GM23338 (cell line): ENCODE measurements around the gene ORAI1. TPM values are rescaled to one million over a fixed set of nuclear protein-coding genes. Genes with fewer than 3 reads are reported as not detected.

Experiments used
- ATAC-seq: fragments of 200-7000 bp; cut with Tn5 transposase; 3 replicates; pipeline ENCODE4 v1.9.1; 2020
- DNase-seq: peaks from one replicate; pipeline ENCODE4 v3.0.0-alpha.2; 2015; ENCODE audit warnings: low spot score
- H2AFZ ChIP-seq: fragments of 200-600 bp; sonication (generic); 2 replicates; pipeline ENCODE4 v1.8.0; 2016; ENCODE audit warnings: antibody characterized with exemption, mild to moderate bottlenecking, moderate library complexity
- H3F3A ChIP-seq: fragments of 200-600 bp; sonication (generic); replicated peaks from 2 replicates; pipeline ENCODE4 v1.8.0; 2017; ENCODE audit warnings: antibody characterized with exemption, mixed run types, low read depth
- H3K27ac ChIP-seq: fragments of 200-600 bp; sonication (generic); 2 replicates; pipeline ENCODE4 v1.6.1; 2016; ENCODE audit warnings: low read depth
- H3K27me3 ChIP-seq: fragments of 200-600 bp; sonication (generic); 2 replicates; pipeline ENCODE4 v1.8.0; 2016; ENCODE audit warnings: mild to moderate bottlenecking, mixed run types, moderate library complexity; ENCODE audit not compliant: insufficient read depth
- H3K36me3 ChIP-seq: fragments of 200-600 bp; sonication (generic); 2 replicates; pipeline ENCODE4 v1.8.0; 2016; ENCODE audit warnings: mild to moderate bottlenecking; ENCODE audit not compliant: insufficient read depth
- H3K4me1 ChIP-seq: fragments of 200-600 bp; sonication (generic); 2 replicates; pipeline ENCODE4 v1.8.0; 2016; ENCODE audit warnings: mild to moderate bottlenecking, moderate library complexity; ENCODE audit not compliant: insufficient read depth
- H3K4me2 ChIP-seq: fragments of 200-600 bp; sonication (generic); 2 replicates; pipeline ENCODE4 v1.7.1; 2017; ENCODE audit warnings: mixed run types
- H3K4me3 ChIP-seq: fragments of 200-600 bp; sonication (generic); 2 replicates; pipeline ENCODE4 v1.6.1; 2016; ENCODE audit warnings: mixed run types
- H3K79me2 ChIP-seq: fragments of 200-600 bp; sonication (generic); replicated peaks from 2 replicates; pipeline ENCODE4 v1.8.0; 2017; ENCODE audit warnings: mild to moderate bottlenecking; ENCODE audit not compliant: insufficient read depth
- H3K9me2 ChIP-seq: fragments of 200-600 bp; sonication (generic); 2 replicates; pipeline ENCODE4 v1.8.0; 2017; ENCODE audit not compliant: insufficient read depth
- H4K20me1 ChIP-seq: fragments of 200-600 bp; sonication (generic); replicated peaks from 2 replicates; pipeline ENCODE4 v1.8.0; 2017; ENCODE audit warnings: mild to moderate bottlenecking; ENCODE audit not compliant: insufficient read depth
- H3K27ac Mint-ChIP-seq: 2 replicates; pipeline ENCODE4 v1.8.0; 2020; ENCODE audit warnings: inconsistent platforms, mild to moderate bottlenecking, moderate library complexity, mixed read lengths
- H3K27me3 Mint-ChIP-seq: 3 replicates; pipeline ENCODE4 v1.8.0; 2022; ENCODE audit warnings: low read depth, mild to moderate bottlenecking, moderate library complexity, mixed read lengths, inconsistent platforms; ENCODE audit not compliant: insufficient read depth, poor library complexity
- H3K36me3 Mint-ChIP-seq: 3 replicates; pipeline ENCODE4 v1.8.0; 2021; ENCODE audit warnings: low read depth, mild to moderate bottlenecking, inconsistent platforms, moderate library complexity, mixed read lengths
- H3K4me1 Mint-ChIP-seq: 3 replicates; pipeline ENCODE4 v1.8.0; 2020; ENCODE audit warnings: mild to moderate bottlenecking, inconsistent platforms, mixed read lengths
- H3K4me3 Mint-ChIP-seq: 3 replicates; pipeline ENCODE4 v1.8.0; 2021; ENCODE audit warnings: moderate library complexity, mild to moderate bottlenecking, inconsistent platforms, mixed read lengths
- H3K9me3 Mint-ChIP-seq: 3 replicates; pipeline ENCODE4 v1.8.0; 2020; ENCODE audit warnings: moderate library complexity, mild to moderate bottlenecking, inconsistent platforms, mixed read lengths
- CREB1 ChIP-seq: fragments of 250-450 bp; sonication (Bioruptor Pico); IDR thresholded peaks from 2 replicates; pipeline ENCODE4 v1.5.0; 2020; ENCODE audit warnings: low read depth, mild to moderate bottlenecking, moderate library complexity
- CTCF ChIP-seq, 2 experiments: fragments of 200-600 bp in 1 of 2; sonication (generic) in 1 of 2; conservative IDR thresholded peaks; 2 replicates each; pipeline versions ENCODE4 v1.5.1 to v1.6.1; 2016 to 2017; ENCODE audit warnings: antibody characterized with exemption in 2 of 2, low read depth in 2 of 2, mild to moderate bottlenecking in 2 of 2, moderate library complexity in 1 of 2
- ETS1 ChIP-seq: IDR thresholded peaks from 2 replicates; pipeline ENCODE4 v1.6.1; 2016; ENCODE audit warnings: antibody characterized with exemption
- EZH2 ChIP-seq: fragments of 200-600 bp; sonication (generic); IDR thresholded peaks from one replicate; pipeline ENCODE4 v1.8.0; 2017; ENCODE audit warnings: antibody characterized with exemption, mild to moderate bottlenecking, low read depth; ENCODE audit not compliant: unreplicated experiment
- EZH2phosphoT487 ChIP-seq: fragments of 200-600 bp; sonication (generic); IDR thresholded peaks from one replicate; pipeline ENCODE4 v1.8.1; 2018; ENCODE audit warnings: antibody characterized with exemption; ENCODE audit not compliant: unreplicated experiment
- JUNB ChIP-seq: IDR thresholded peaks from one replicate; pipeline ENCODE4 v1.6.1; 2016; ENCODE audit warnings: antibody characterized with exemption; ENCODE audit not compliant: unreplicated experiment
- NANOG ChIP-seq: IDR thresholded peaks from 2 replicates; pipeline ENCODE4 v1.6.1; 2016; ENCODE audit warnings: antibody characterized with exemption, borderline replicate concordance
- POLR2AphosphoS5 ChIP-seq: IDR thresholded peaks from 2 replicates; pipeline ENCODE4 v1.6.1; 2016; ENCODE audit warnings: antibody characterized with exemption, low read depth
- REST ChIP-seq: IDR thresholded peaks from one replicate; pipeline ENCODE4 v1.6.1; 2018; ENCODE audit warnings: antibody characterized with exemption; ENCODE audit not compliant: unreplicated experiment
- STAT1 ChIP-seq: IDR thresholded peaks from one replicate; pipeline ENCODE4 v1.6.1; 2016; ENCODE audit warnings: antibody characterized with exemption; ENCODE audit not compliant: unreplicated experiment
- ZNF114 ChIP-seq: fragments of 250-450 bp; sonication (Bioruptor Pico); IDR thresholded peaks from 2 replicates; pipeline ENCODE4 v1.5.0; 2020; ENCODE audit warnings: mild to moderate bottlenecking, moderate library complexity
- ZNF331 ChIP-seq: fragments of 250-450 bp; sonication (Bioruptor Pico); IDR thresholded peaks from 2 replicates; pipeline ENCODE4 v1.5.0; 2020; ENCODE audit warnings: low read depth, mild to moderate bottlenecking, moderate library complexity
- ZNF462 ChIP-seq: fragments of 250-450 bp; sonication (Bioruptor Pico); IDR thresholded peaks from 2 replicates; pipeline ENCODE4 v1.5.0; 2020; ENCODE audit warnings: mild to moderate bottlenecking, moderate library complexity
- polyA plus RNA-seq: library from polyadenylated mRNA; unstranded; fragments of >200 nt; fragmentation: Nextera tagmentation; extraction: Ambion mirVana; gene quantifications from 2 replicates; pipeline ENCODE4 v1.2.1, GENCODE V29; 2016
- total RNA-seq: library from RNA; depleted of rRNA; stranded (reverse); fragments of >200 nt; shearing (Covaris generic); gene quantifications from 2 replicates; pipeline ENCODE4 v1.2.3, GENCODE V29; 2014

ORAI1 gene
- total and polyA plus RNA-seq, 2 experiments from 2014 or later: 23.7 to 32.0 TPM

GRCh38 chr12:121613462-121613861, 12.9 kb upstream of the ORAI1 start:
- no peak overlapping the region for H3K4me3 ChIP-seq
- DNase-seq (no peak), ATAC-seq (no peak)
- H2AFZ ChIP-seq: no peak overlapping the region
- peaks cover 2% of the 10 kb centered on the region; the same call in 1 of the 3 replicates for H3K9me3 Mint-ChIP-seq
- H3K4me1 ChIP-seq: peaks cover 13% of the 10 kb centered on the region
- no peak overlapping the region for H3K4me3 Mint-ChIP-seq
- 0 out of 2 replicates have a peak, but pooled peaks cover 6% of the 10 kb centered on the region for H3F3A ChIP-seq
- no peak overlapping the region for H3K4me2 ChIP-seq
- no peaks in the 10 kb centered on the region for H3K36me3 ChIP-seq
- peaks cover 10% of the 10 kb centered on the region for H3K27me3 Mint-ChIP-seq
- H3K27ac ChIP-seq: no peak overlapping the region
- no peak overlapping the region for H3K27ac Mint-ChIP-seq
- H3K9me2 ChIP-seq: 0 out of 2 replicates have a peak, but pooled peaks cover 4% of the 10 kb centered on the region
- H3K79me2 ChIP-seq: no peaks in the 10 kb centered on the region
- no peaks in the 10 kb centered on the region for H3K27me3 ChIP-seq
- no peaks in the 10 kb centered on the region for H4K20me1 ChIP-seq
- H3K4me1 Mint-ChIP-seq: peaks cover 14% of the 10 kb centered on the region
- H3K36me3 Mint-ChIP-seq: peaks cover 2% of the 10 kb centered on the region; the same call in 1 of the 3 replicates
- TF ChIP-seq ZNF462: no peak
- no peak for TF ChIP-seq CREB1
- no peak for TF ChIP-seq ZNF114
- no peak for TF ChIP-seq REST
- TF ChIP-seq JUNB: no peak
- no peak for TF ChIP-seq NANOG
- no peak for TF ChIP-seq ZNF331 (CRISPR knock-in tag)
- no peak for TF ChIP-seq STAT1
- no peak for TF ChIP-seq ETS1
- TF ChIP-seq CTCF (conservative IDR thresholded peaks at IDR 0.05; ENCODE audit: low read depth in 2 of 2): no peak
- TF ChIP-seq EZH2: no peak
- TF ChIP-seq EZH2phosphoT487: no peak
- no peak for TF ChIP-seq POLR2AphosphoS5
